Uterus (tissue), 2 donors: ENCODE results near the gene TBC1D2B.

ENCODE experiments used
- CTCF ChIP-seq, 4 experiments: fragments of 200-600 bp in 2 of 4; fragments of 450-650 bp in 2 of 4; sonication (generic) in 2 of 4; IDR thresholded peaks; one replicate each; pipeline ENCODE4 v1.5.1; 2016 to 2019; ENCODE audit warnings: antibody characterized with exemption in 4 of 4, mild to moderate bottlenecking in 2 of 4, moderate library complexity in 1 of 4
- POLR2A ChIP-seq, 2 donors: fragments of 450-650 bp; IDR thresholded peaks; one replicate each; pipeline ENCODE4 v1.6.1; 2016; ENCODE audit warnings: antibody characterized with exemption in 2 of 2, mild to moderate bottlenecking in 1 of 2, moderate library complexity in 1 of 2

DNA sequence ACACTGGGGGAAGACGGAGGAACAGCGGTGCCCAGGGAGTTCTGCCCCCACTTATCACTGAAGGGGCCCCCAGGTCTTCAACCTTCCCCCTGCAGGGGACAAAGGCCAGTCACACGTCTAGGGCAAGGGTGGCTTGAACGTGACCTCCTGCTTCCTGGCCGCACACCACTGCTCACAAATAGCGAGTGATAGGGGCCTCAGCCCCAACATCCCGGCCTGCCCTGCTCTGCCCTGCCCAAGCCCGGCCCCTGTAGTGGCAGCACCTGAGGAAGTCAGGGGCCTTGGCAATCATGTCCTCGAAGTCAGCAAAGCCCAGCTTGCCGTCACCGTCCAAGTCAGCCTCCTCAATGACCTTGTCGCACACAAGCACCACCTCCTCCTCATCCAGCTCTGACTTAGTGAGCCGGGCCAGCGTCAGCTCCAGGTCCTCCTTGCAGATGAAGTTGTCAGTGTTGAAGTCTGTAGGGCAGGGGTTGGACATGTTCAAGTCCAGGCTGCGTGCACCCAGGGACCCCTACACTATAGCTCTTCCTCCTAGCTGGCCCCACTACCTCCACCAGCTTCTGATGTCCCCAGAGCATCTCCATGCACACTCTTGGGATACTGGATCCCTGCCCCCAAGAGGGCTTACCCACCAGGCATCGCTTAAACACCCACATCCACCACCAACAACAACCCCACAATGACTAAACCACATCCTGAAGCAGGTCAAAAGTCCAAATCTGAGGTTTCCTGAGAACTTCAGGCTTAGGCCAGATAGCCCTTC is 28.1 kb upstream of the TBC1D2B start:
- no peak for TF ChIP-seq CTCF (IDR thresholded peaks at IDR 0.05)
- TF ChIP-seq POLR2A (IDR thresholded peaks at IDR 0.05), result no peak
